Embryonic facial prominence (tissue), 1 donor: ENCODE data around the gene MYLK3.
"Not testable (repeated sequence)": the region's sequence is repeated elsewhere in the genome, so short reads cannot be mapped to it uniquely, and the experiment has no call there.

Source experiments
- DNase-seq: peaks from one replicate; pipeline ENCODE4 v3.0.0-alpha.2; 2016; ENCODE audit errors: extremely low spot score

Gene MYLK3

GRCh38 chr16:46747777-46748651 is at the start of gene MYLK3:
Gene MYLK3, minus strand, starts transcription at chr16:46748344. Its CDS starts 151 bp downstream, at chr16:46748193.
- no peak for DNase-seq

DNA sequence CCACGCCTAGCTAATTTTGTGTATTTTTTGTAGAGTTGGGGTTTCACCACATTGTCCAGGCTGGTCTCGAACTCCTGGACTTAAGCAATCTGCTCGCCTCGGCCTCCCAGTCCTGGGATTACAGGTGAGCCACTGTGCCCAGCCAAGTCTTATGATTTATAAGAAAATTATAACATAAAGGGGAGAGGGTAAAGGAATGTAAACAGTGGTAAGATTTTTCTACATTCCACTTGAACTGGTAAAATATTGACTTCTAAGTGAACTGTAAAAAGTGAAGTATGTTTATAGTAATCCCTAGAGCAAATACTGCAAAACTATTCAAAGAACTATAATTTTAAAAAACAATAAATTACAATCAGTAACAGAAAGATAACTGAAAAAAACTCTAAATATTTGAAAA is 49.4 kb upstream of the MYLK3 start:
- no peak for DNase-seq

- no peak for DNase-seq
These were observed 48.7 kb upstream of the MYLK3 start for GRCh38 chr16:46796764-46797269.

GRCh38 chr16:46793841-46794240 is 45.7 kb upstream of the MYLK3 start:
- DNase-seq = no peak

DNA sequence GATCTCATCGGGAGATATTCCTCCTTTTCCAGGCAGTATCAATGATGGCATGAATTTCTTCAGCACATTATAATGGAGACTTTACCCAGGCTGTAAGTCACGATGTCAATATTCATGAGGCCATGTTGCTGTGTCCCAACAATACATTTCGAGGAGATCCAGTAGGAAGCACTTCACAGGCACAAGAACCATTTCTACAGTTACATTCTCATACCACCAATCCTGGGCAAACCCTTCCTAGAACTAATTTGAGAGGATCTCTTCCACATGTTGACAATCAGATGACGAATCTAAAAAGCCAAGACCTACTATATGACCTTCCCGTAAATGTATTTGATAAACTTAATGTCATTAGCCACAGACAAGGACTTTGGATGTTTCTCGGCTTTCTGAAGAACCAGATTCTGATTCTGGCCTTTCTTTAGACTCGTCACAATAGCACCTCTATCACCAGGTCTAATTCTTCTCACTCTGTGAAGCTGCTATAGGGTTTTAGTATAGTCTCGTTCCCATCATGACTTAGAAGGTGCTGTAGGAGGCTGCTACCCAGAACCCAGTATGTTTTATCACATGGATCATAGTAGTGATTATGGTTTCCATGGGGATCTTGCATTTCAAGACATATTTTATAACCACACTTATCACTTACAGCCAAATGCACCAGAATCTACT is 42.6 kb upstream of the MYLK3 start:
- DNase-seq = no peak

DNA sequence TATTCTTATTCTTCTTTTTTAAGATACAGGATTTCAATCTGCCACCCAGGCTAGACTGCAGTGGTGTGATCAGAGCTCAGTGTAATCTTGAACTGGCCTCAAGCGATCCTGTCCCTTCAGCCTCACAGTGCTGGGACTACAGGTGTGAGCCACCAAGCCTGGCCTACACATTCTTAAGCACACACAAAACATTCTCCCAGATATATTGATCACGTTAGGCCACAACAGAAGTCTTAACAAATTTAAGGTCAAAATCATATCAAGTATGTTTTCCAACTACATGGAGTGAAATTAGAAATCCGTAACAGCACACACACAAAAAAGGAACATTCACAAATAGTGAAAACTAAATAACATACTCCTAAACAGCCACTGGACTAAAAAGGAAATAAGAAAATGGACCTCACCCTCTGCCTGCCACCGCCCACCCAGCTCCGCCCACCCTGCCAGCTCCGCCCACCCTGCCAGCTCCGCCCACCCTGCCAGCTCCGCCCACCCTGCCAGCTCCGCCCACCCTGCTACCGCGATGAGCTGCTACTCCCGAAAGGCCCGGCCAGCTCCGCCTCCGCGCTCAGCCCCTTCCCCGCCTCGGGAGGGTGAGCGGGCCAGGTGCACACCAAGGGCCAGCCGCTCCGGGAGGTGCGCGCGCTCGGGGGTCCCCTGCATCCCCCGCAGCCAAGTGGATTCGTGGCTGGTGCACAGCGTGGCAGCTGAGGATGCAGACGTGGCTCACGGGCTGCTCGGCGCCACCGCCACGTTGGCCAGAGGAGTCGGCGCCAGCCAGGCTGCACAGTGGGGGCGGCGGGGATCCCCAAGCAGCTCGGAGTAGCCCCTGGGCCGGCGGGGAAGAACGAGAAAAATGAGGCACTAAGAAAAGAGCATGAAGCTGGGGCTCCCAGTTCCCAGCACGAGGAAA is 41.6 kb upstream of the MYLK3 start:
- no peak for DNase-seq

DNA sequence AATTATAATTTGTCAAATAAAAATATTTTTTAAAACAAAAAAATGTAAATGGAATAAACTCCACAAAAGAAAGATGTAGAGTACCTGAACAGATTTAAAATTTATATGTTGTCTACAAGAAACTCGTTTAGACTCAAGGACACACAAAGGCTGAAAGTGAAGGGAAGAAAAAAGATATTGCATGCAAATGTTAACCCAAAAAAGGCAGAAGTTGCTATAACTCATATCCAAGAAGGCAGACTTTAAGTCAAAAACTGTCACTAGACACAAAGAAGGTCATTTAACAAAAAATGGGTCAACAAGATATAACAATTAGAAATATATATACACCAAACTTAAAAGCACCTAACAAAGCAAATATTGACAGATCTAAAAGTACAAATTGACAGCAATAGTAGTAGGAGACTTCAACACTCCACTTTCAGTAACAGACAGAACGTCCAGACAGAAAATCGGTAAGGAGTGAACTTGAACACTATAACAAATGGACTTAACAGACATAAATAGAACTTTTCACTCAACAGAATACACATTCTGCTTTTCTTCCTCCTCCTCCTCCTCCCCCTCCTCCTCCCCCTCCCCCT is 40.8 kb upstream of the MYLK3 start:
- DNase-seq = no peak

DNA sequence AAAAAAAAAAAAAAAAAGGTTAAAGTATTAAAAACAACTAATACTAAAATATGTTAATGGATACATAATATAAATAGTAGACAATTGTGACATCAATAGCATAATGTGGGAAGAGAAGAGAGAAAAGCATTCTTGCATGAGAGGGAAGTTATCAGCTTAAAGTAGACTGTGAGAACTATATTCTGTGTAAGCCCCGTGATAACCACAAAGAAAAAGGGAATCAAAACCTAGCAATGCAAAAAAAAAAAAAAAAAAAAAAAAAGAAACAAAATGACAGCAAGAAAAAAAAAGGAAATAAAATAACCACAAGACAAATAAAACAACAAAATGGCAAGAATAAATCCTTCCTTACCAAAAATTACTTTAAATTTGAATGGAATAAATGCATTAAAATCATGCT is 39.8 kb upstream of the MYLK3 start:
- DNase-seq = no peak

DNA sequence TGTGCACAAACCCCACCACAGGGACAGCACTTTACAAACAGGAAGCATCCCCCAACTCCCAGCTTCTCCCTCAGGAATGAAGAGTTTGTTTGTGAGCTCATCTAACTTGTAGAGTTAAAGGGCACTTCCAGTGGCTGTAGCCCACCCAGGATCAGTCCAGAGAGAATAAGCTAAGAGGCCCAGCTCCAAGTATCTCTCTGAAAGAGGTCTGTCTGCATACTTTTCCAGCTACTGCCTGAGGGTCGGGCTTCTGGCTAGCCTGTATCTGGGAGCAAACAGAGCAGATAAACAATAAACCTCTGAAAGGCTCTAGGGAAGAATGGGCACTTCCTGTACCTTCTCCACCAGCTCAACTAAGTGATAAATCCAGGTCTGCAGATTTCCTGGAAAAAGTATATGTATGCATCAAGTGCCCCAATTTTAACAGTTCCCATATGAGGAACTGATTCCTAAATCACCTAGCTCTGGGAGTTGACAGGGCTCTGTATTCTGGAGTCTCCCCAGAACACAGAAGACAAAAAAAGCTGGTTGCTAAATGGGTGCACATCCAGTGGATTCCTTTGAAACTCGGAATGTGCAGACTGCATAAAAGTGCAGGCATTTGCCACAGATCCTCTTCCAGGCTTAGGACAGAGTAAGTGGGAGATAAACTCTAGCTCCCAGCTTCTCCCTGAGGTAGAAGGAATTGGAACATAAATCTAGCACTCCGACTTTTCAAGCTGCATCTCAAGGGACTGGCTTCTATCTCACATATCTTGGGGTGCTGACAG is 37.1 kb upstream of the MYLK3 start:
- no peak for DNase-seq

DNA sequence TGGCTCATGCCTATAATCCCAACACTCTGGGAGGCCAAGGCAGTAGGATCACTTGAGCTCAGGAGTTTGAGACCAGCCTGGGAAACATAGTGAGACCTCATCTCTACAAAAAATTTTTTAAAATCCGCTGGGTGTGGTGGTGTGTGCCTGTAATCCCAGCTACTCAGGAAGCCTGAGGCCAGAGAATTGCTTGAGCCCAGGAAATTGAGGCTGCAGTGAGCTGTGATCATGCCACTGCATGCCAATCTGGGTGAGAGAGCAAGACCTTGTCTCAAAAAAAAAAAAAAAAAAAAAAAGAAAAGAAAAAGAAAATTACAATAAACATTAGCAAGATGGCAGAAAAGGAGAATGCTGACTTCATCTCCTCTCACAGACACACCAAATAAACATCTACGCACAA is 36.4 kb upstream of the MYLK3 start:
- DNase-seq = not testable (repeated sequence)

DNA sequence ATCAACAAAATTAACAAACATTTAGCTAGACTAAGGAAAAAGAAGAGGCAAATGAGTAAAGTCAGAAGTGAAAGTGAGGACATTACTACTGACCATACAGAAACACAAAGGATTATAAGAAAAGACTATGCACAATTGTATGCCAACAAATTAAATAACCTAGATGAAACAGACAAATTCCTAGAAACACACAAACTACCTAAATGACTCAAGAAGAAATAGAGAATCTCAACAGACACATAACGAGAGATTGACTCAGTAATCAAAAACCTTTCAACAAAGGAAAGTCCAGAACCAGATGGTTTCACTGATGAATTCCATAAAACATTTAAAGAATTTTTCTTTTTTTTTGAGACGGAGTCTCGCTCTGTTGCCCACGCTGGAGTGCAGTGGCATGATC is 35.7 kb upstream of the MYLK3 start:
- DNase-seq = no peak

DNA sequence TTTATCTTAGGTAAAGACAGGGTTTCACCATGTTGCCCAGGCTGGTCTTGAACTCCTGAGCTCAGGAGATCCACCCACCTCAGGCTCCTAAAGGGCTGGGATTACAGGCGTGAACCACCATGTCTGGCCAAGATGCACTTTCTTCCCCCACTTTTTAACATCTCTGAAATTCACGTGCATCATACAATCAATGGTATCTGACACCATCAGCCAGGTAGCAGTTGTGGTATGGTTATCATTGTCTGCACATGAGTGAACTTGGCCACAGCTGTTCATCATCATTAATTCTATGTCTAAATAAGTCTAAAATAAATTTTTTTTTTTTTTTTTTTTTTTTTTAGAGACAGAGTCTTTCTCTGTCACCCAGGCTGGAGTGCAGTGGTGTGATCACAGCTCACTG is 34.2 kb upstream of the MYLK3 start:
- DNase-seq = no peak

- no peak for DNase-seq
These were observed 29.7 kb upstream of the MYLK3 start for GRCh38 chr16:46777804-46778203.

DNA sequence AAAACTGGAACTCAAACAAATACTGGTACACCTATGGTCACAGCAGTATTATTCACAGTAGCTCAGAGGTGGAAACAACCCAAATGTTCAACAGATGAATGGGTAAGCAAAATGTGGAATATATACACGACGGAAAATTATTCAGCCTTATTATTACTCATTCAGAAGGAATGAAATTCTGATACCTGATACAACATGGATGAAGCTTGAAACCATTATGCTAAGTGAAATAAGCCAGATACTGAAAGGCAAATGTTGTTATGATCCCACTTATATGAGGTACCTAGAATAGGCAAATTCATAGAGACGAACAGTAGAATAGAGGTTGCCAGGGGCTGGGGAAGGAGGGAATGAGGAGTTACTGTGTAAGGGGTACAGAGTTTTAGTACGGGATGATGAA is 27.1 kb upstream of the MYLK3 start:
- no peak for DNase-seq

DNA sequence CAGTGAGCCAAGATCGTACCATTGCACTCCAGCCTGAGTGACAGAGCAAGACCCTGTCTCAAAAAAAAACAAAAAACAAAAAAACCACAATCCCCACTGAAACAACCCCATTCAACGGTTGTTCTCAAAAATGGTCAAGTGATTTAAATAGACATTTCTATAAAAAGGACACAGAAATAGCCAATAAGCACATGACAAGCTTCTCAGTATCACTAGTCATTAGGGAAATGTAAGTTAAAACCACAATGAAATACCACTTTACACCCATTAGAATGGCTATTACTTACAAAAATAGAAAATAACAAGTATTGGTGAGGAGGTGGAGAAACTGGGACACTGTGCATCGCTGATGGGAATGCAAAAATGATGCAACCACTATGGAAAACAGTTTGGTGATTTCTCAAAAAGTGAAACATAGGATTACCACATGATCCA is 26.6 kb upstream of the MYLK3 start:
- no peak for DNase-seq

DNA sequence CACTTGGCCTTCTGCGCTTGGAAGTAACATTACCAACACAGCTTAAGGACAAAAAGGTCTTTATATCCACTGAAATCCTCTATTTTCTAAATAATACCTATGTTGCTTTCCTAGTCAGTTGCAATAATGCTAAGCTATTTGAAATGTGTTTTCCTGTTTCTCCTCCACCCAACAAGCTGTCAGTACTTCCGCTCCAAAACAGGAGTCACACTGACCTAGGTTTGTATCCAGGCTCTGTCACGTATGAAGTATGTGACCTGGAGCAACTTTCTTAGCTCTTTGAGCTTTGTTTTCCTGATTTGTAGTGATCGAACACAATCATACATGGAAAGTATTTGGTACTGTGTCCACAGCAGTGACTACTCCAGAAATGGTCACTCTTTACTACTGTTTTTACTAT is 24.3 kb upstream of the MYLK3 start:
- DNase-seq = no peak

DNA sequence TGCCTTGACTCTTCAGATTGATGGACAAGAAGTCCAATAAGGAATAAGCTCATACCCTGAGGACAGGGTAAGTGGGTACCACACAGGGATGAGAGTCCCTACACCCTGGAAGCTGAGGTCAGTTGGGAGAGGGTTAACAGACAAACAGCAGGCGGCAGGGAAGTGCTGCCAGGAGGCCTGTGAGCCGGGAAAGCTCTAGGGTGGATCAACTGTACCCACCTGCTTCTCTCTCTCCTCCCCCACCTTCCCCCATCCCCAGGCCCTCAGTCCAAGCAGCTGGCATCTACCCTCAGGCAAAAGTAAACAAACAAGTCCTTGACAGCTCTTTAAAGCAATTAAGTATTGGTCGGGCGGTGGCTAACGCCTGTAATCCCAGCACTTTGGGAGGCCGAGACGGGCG is 20.7 kb upstream of the MYLK3 start:
- DNase-seq = no peak

GRCh38 chr16:46765050-46765449 is 16.9 kb upstream of the MYLK3 start:
- no peak for DNase-seq

- no peak for DNase-seq
These were observed 15.0 kb upstream of the MYLK3 start for GRCh38 chr16:46763147-46763546.

GRCh38 chr16:46762583-46762982 is 14.4 kb upstream of the MYLK3 start:
- DNase-seq = no peak

- no peak for DNase-seq
These were observed 11.2 kb upstream of the MYLK3 start for GRCh38 chr16:46759309-46759708.
